HG03280 (cell line): ENCODE results near the gene ZBTB44.

Experiments used
- ATAC-seq: cut with Tn5 transposase; IDR thresholded peaks from one replicate; pipeline ENCODE4 v1.9.1; 2021; ENCODE audit warnings: mild to moderate bottlenecking, moderate library complexity; ENCODE audit not compliant: unreplicated experiment

ZBTB44 gene

DNA sequence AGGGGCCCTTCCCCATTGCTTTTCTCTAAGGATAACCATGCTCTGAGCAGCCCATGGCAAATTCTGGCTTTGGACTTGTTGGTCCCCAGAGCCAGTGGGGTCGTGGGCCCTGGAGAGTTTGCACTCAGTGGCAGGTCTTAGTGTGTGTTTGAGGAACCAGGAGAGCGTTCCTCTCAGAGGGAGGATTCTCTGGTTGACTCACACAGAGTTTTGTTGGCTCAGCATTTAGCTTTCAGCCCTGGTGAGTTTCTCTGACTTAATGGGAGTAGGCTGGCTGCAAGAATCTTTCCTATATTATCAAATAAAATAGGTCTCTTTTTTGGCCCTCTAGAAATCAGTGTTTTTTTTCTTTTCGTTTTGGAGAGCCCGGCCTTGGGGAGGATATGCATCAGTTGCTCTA lies 134.2 kb downstream of the ZBTB44 start:
- ATAC-seq, result no peak

DNA sequence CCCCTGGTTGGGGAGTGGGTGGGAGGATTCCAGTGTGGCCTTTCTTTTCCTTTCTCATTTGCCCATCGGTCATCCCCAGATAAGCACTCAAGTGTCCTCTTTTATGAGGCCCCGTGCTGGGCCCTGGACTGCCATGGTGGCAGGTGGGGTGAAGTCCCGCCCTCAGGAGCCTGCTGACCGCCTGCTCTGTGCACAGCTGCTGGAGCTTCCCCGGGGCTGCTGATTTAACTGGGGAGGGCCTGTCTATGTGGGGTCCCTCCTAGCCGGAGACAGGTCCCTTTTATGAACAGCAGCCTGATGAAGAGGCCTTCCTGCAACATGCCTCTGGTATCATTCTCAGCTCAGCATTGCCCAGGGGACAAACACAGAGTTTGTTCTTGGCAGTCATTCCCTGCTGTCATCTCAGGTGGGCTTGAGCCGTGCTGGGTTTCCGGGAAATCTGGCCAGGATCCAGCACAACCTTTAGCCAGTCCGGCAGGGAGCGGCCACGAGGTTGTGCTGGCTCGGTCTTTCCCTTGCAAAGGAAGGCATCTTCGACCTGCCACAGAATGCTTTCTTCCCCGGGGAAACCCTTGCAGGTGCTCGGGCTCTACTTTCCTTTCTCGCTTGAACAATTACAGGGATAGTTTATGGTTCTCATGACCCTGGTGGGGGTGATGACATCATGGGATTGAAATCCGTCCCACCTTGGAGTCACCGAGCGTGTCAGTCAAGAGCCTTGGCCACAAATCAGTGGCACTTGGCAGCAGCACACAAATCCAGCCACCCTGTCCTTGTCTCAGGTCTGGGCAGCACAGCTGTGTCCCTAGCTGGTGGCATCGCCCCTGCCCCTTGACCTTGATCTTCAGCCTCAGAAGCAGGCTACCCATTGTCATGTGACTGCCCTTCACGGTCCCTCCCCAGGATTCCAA lies 135.1 kb downstream of the ZBTB44 start:
- ATAC-seq, result no peak

- ATAC-seq, result no peak
These were observed 136.0 kb downstream of the ZBTB44 start for GRCh38 chr11:130178441-130179339.

DNA sequence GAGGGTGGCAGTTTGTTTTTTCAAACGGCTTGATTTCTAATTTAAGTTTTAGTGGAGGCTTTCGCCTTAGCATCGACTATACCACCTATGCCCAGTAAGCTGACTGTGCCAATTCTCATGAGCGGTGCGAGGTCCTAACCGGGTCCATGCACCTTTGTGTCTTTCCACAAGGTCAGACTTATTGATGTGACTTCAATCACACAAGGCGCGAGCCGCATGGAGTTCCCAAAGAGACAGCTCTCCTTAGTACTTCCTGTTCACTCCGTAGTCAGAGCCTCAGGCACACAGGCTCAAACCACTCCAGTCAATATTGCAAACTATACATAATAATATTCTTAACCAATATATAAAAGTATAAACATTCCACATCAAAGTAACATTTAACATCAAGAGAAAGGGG lies 136.9 kb downstream of the ZBTB44 start:
- no peak for ATAC-seq
